Measurements from ENCODE around the gene SBSN.
"Not testable (repeated sequence)": the region's sequence is repeated elsewhere in the genome, so short reads cannot be mapped to it uniquely, and the experiment has no call there.

The SBSN gene

GRCh38 chr19:35502751-35503150, 25.4 kb downstream of the SBSN start:
- DNase-seq = no peak

DNA sequence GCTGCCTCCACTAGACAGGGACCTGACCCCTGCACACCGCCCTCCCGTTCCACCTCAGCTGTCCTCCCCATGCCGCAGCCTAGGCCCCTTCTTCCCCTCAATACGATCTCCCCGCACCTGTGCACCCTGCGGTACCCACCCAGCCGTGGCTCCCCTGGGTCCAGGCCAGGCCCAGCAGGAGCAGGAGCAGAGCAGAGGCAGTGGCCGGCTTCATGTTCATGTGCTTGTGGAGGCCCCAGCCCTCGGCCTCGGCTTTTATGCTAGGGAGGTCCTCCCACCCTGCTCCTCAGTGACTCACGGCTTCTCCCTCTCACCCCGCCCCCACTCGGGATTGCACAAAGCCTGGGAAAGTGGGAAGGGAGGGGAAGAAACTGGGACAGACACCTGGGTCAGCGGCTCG, 26.4 kb downstream of the SBSN start:
- DNase-seq = no peak

GRCh38 chr19:35500611-35501010, 27.5 kb downstream of the SBSN start:
- no peak for DNase-seq

DNA sequence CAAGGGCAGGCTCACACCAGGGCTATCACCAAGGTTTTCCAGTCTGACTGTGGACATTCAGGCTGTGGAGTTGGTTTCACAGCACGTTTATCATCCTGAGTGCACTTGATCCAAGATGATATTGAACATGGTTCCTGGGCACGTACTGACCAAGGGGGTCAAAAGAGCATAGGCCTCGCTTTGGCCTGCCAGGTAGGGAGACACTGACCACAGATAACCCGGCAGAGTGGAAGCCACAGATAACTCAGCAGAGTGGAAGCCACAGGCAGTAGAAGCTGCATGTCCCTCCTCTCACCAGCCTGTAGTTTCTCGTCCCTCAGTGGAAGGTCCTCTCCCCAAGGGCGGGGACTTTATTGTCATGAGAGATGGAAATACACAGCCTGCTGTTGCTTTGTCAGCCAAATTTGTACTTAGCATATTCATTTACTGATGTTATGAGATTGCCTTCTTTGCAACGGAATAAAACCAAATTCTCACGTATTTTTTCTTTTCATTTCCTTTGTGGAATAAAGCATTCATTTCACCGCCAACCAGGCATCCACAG, 29.1 kb downstream of the SBSN start:
- no peak for DNase-seq

DNA sequence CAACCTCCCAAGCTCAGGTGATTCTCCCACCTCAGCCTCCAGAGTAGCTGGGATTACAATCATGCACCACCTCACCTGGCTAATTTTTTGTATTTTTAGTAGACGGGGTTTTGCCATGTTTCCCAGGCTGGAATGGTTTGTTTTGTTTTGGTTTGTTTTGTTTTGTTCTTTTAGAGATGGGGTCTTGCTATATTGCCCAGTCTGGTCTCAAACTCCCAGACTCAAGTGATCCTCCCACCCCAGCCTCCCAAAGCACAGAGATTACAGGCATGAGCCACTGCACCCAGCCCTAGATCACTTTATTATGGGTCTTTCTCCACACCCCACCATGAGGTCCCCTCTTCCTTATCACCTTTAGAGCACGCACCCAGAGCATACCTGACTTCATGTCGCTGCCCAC, 29.9 kb downstream of the SBSN start:
- DNase-seq = no peak

DNA sequence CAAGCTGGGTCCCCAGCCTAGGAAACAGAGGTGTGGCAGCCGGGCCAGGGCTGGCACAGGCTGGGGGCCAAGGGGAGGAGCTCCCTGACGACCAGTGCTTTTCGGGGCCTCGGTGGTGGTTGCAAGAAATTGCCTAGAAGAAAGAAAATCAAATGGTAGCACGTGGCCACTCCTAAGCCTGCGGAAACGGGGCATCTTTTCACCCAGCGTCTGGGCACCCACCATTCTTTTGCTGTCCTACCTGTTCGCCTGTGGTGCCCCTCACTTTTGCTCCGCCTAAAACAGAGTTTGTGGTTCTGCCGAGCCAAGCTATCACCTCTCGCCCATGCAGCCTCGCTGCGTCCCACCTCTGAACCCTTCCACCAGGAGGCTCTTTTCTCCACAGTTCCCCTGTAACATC, 30.7 kb downstream of the SBSN start:
- no peak for DNase-seq

DNA sequence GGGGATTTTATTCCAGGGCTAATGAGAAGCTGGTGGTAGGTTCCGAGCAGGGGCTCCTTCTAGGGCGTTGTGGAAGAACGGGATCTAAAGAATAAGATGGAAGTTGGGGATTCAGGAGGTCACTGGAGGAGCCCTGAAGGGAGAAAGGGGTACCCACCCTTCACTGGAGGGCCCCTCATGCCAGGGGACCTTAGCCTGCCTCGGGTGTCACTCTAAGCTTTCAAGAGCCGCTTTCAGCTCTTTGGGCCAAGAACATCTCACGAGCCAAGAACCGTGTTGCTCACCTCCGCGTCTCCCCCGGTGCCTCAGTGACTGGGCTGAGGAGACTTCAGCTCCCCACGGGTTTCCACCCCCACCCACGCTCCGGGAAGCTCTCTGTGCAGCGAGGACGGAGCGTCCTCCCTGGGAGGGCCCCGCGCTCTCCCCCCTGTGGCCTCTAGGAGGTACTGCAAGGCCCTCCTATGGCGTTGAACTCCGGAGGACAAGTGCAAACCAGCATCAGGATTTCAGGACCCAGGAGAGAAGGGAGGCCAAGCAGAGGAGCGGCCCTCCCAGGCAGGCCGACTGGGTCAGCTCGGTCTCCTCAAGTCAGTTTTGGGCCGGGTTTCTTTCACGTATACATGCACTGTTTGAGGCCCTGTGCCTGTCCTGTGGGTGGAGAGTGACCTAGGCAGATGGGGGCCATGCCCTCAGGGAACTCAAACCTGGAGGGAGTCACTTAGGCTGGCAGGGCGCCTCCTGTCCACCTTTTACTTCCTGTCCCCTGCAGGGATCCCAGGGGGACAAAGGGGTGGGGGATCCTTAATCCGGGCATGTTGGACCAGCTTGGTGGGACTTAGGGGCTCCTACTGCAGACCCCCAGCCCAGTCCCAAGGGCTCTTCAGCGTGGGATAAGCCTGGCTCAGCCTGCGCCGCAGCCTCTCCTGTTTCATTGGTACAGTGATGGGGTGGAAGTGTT, 32.7 kb downstream of the SBSN start:
- peak; percentile 50 for DNase-seq

- DNase-seq = no peak
Measured at GRCh38 chr19:35493971-35494370, 34.1 kb downstream of the SBSN start.

GRCh38 chr19:35491836-35492360, 36.2 kb downstream of the SBSN start:
- no peak for DNase-seq

- no peak for DNase-seq
Measured at GRCh38 chr19:35490364-35490763, 37.7 kb downstream of the SBSN start, which contains the start of gene KRTDAP. KRTDAP (minus strand) TSS chr19:35490464; CDS start chr19:35490442, 22 bp downstream.

DNA sequence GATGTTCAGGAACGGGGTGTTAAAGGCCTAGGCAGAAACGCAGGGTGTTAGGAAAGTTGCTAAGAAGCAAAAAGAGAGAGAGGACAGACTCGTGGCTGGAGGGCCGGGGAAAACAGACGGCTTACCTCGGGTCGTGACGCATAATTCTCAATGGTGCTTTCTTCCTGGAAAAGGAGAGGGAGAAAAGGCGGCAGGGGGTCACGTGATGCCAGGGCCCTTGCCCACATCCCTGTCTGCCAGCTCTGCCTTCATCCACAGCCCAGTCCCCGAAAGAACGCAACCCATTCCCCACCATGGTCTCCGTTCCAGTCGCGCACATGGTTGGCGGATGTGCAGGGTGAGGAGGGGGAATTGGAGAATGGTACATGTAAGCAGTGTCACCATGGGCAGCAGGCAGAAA, 39.4 kb downstream of the SBSN start:
- DNase-seq = no peak

DNA sequence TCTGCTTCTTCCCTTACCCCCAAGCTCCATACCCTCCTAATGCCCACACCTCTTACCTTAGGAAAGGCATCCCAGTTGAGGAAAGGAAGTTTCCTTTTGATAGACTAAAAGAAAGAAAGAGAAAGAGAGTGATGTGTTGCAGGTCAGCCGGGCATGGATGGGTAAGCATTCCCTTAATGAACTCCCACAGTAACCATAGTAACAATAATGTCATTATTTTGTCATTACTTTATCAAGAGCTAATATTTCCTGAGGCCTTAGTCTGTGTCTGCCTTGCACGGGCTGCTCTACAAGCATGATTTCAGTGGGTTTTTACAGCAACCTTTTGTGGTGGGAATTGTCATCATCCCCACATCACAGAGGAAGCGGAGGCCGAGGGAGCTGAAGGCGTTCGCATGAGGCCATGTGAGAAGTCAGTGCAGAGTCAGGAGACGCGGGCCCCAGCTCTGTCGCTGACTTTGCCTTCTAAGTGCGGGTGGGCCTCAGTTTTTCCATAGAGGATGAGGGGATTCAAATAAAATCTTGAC, 40.4 kb downstream of the SBSN start:
- no peak for DNase-seq

DNA sequence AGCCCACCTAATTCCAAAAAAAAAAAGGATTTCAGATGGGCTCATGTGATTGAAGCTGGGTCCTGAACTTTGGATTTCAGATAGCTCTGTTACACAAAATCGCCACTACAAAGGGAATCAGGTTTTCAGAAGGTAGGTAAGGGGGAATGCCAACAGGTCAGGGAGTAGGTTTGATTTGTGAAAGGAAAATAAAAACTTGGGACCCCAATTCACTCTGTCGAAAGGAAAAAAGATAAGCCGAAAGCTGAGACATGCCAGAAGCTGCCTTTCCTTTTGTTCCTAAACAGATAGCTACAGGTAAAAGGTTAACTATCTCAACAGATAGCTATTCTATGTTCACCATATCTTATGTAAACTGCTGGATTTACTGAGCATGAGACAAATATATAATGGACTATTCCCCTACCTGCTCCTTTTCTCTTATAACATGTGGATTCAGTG, 41.8 kb downstream of the SBSN start:
- no peak for DNase-seq

DNA sequence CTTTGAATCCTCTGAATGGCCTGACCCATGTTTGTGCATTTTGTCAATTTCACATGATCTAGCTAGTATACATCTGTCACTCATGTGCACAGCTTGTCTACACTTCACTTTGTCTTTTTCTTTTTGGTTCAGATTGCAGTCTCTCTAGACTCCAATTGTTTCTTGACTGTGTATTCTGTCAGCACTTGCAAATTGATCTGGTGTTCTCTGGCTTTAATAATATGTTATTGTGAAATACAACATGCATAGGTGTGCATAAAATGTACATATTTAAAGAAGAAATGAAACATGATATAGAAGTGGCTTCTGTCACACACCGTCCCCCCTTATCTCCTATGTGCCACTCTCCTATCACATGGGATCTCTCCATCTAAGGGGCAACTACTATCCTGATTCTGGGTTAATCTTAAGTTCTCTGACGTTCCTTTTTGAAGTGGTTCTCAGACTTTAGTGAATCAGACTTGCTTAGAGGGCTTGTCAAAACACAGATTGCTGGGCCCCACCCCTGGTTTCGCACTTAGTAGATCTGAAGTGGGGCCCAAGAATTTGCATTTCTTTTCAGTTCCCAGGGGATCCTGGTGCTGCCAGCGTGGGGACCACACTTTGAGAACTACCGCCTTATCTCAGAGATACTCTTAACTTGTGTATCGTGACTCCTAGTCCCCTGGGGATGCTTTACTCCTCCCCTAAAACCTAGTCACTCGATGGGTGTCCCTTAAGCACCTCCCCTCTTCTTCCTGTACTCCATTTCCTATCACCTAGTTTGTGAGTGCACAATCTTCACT, 43.7 kb downstream of the SBSN start:
- no peak for DNase-seq

DNA sequence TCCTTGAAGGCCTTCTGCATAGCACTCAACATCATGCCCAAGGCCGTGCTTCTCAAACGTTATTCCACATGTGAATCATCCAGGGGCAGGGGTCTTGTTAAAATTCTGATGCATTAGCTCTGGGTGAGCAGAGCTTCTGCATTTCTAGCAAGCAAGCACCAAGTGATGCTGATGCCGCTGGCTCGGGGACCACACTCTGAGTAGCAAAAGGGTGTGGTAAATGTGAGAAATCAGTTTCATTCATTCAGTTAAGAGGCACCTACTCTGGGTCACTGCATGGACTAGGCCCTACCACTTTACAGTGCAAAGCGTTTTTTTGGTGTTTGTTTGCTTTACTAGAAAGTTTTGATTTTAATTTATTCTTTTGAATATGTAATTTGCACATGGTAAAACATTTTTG, 45.0 kb downstream of the SBSN start:
- DNase-seq = no peak

GRCh38 chr19:35478794-35479677, 49.1 kb downstream of the SBSN start:
- DNase-seq = no peak

DNA sequence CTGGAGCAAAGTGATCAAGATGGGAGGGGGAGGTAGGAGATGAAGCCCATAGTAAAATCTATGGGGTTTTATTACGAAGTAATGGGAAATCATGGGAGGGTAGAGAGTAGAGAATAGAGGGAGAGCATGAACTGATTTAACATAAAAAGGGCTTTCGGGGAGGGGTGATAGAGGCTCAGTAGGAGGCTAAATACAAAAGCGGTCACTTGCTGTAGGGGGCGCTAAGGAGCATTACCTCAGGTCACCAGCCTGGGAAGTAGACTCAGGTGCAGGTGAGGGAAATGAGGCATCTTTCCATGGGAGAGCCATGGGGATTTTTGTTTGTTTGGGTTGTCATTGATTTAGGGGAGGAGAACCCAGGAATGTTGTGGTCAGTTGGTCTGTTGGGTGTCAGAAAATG, 52.0 kb downstream of the SBSN start:
- no peak for DNase-seq

DNA sequence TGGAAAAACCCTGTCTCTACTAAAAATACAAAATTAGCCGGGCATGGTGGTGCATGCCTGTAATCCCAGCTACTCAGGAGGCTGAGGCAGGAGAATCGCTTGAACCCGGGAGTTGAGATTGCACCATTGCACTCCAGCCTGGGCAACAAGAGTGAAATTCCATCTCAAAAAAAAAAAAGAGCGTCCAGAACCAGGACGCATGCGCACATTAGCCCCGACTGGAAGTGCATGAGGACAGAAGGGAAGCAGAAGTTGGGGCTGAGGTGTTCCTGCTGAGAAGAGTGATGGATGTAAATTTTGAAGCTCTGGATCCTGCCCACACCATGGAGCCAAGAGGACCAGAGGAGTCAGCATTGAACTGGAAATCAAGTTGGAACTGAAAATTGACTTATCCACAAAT, 53.5 kb downstream of the SBSN start:
- DNase-seq = not testable (repeated sequence)

- DNase-seq = no peak
Measured at GRCh38 chr19:35474104-35474503, 54.0 kb downstream of the SBSN start.

Measured in MV-4-11 (cell line).